ENCODE measurements around the gene VPREB1. TPM values are rescaled to one million over a fixed set of nuclear protein-coding genes. Genes with fewer than 3 reads are reported as not detected.

VPREB1 gene, protein sequence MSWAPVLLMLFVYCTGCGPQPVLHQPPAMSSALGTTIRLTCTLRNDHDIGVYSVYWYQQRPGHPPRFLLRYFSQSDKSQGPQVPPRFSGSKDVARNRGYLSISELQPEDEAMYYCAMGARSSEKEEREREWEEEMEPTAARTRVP
- not detected in 2 replicates for total RNA-seq (2014; rRNA removed; shearing (Covaris generic); ENCODE audit: low replicate concordance)

DNA sequence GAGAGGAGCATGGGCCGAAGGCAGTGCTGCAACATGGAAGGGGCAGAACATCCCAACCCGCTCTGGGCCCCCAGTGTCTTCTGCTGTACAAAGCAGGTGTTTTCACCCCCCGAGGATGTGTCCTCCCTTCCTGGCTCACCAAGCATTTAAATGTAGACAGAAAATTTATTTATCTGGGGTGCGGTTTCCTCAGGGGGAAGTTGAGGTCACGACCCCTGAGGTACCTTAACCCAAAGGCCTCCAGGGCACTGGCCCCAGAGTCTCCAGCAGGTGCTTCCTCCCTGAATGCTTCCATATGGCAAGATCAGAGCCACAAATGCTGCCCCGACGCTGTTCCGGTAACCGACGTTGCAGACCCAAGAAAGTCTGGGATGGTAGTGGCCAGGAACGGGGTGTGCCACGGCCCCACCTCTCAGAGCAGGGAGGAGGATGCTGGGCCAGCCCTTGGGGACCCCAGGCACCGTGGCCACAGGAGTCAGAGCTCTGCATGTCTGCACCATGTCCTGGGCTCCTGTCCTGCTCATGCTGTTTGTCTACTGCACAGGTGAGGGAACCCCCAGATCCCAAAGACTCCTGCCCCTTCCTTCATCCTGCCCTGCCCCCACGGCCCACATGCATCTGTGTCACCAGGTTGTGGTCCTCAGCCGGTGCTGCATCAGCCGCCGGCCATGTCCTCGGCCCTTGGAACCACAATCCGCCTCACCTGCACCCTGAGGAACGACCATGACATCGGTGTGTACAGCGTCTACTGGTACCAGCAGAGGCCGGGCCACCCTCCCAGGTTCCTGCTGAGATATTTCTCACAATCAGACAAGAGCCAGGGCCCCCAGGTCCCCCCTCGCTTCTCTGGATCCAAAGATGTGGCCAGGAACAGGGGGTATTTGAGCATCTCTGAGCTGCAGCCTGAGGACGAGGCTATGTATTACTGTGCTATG is at the start of gene VPREB1:
Gene VPREB1, plus strand, starts transcription at position 471 of the 935 bp plus-strand sequence. Its CDS starts 28 bp downstream, at position 499.
- DNase-seq = no peak
- no peaks in the 10 kb centered on the region for H3K9me3 ChIP-seq
- no peaks in the 10 kb centered on the region for H3K36me3 ChIP-seq
- H3K27me3 ChIP-seq = no peaks in the 10 kb centered on the region
- H3K4me3 ChIP-seq = no peak within 1 kb of the TSS

DNA sequence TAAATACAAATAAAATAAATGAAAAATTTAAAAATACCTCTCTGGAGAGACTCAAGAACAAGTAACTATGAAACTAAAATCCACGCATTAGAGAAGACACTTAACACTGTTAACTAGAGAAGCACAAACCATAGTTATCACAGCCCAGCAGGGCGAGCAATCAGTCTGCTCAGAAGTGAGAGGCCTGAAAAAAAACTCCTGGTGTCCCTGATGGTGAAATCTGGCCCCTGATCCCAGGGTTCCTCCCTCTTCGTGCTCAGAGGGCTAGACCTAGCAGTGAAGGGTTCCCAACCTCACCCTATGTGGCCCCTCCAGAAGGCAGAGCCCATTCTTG is 49.7 kb upstream of the VPREB1 start:
- Histone ChIP-seq H3K27me3 (peaks cover 5% of the 10 kb centered on the region; the same call in 1 of the 2 replicates), H3K36me3 (no peaks in the 10 kb centered on the region), H3K9me3 (no peaks in the 10 kb centered on the region; the same call in 1 of the 2 replicates), H3K4me3 (no peak overlapping the region)
- no peak for DNase-seq

DNA sequence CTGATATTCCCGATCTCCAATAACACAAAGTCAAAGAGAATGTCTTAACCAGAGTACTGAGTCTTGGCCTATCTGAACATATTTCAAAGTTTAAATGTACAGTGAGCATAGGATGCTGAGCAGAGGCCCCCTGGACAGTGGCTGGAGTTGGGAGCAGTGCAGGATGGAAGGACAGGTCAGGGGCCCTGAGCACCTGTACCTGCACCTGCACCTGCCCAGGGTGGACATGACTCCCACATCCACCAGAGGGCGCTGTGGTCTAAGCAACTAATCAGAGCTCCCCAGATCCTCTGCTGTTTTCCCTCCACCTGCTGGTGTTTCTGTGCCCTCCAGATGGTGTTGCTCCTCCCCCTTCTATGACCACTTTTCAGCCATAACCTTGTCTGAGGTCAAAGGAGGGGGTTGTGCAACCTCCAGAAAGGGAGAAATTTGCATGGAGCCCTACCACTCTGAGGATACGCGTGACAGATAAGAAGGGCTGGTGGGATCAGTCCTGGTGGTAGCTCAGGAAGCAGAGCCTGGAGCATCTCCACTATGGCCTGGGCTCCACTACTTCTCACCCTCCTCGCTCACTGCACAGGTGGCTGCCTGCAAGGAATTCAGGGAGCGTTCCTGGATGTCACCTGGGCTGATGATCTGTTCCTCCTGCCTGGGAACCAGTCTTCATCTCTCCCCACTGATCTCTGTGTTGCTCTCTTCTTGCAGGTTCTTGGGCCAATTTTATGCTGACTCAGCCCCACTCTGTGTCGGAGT is 49.1 kb upstream of the VPREB1 start:
- DNase-seq = peak; percentile 43
- no peak overlapping the region for H3K4me3 ChIP-seq
- no peaks in the 10 kb centered on the region for H3K36me3 ChIP-seq
- H3K9me3 ChIP-seq = no peaks in the 10 kb centered on the region; the same call in 1 of the 2 replicates
- peaks cover 5% of the 10 kb centered on the region; the same call in 1 of the 2 replicates for H3K27me3 ChIP-seq

DNA sequence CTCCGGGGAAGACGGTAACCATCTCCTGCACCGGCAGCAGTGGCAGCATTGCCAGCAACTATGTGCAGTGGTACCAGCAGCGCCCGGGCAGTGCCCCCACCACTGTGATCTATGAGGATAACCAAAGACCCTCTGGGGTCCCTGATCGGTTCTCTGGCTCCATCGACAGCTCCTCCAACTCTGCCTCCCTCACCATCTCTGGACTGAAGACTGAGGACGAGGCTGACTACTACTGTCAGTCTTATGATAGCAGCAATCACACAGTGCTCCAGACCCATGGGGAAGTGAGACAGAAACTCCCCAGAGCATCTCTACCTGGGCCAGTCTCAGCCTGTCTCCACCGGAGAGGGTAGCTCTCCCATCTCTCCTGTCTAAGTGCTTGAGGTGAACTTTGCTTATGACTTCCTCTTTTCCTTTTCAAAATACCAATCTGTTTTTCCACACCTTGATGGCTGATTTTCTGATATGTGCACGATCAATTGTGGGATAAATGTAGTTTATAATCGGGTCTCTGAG is 48.5 kb upstream of the VPREB1 start:
- Histone ChIP-seq H3K9me3 (no peaks in the 10 kb centered on the region; the same call in 1 of the 2 replicates), H3K36me3 (no peaks in the 10 kb centered on the region), H3K27me3 (peaks cover 5% of the 10 kb centered on the region; the same call in 1 of the 2 replicates), H3K4me3 (no peak overlapping the region)
- no peak for DNase-seq

DNA sequence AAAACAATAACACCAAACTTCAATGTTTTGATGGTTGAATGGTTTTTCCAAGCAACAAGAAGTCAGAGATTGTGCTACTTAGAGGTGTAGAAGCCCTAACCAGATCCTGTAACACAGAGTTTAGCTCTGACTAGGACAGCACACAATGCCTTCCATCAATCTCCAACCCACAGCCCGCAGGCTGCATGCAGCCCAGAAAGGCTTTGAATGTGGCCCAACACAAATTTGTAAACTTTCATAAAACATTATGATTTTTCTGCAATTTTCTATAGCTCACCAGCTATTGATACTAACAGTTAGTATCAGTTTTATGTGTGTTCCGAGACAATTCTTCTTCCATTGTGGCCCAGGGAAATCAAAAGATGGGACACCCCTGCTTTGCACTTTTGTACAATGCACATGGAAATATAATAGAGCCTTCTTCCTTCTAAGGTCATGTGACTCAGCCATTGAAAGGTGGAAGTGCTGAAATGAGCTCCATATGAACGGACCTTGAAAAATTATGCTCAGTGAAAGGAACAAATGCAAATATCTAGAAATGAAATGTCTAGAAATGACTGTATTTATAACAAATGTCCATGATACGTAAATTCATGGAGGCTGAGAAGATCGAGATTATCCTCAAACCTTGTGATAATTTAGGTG is 47.6 kb upstream of the VPREB1 start:
- no peak overlapping the region for H3K4me3 ChIP-seq
- H3K9me3 ChIP-seq = no peaks in the 10 kb centered on the region; the same call in 1 of the 2 replicates
- H3K27me3 ChIP-seq = peaks cover 5% of the 10 kb centered on the region; the same call in 1 of the 2 replicates
- no peak for DNase-seq
- H3K36me3 ChIP-seq = no peaks in the 10 kb centered on the region

DNA sequence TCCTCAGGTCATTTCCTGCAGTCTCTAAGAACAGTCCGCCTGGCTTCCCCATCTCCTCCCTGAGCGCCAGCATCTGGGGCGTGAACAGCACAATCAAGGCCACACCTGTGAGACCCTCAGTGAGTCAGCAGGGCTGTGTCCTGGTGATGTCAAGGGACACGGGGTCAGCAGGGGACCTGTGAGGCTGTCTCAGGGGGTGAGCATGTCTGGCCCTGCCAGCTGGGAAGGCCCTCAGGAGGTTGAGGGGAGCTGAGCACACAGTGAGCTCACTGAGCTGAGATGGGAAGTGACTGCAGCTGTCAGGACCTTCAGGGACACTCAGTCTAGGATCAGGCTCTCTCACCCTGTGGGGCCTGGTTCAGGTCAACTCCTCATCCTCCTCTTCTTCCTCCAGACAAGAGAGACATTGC is 46.6 kb upstream of the VPREB1 start:
- no peaks in the 10 kb centered on the region for H3K36me3 ChIP-seq
- no peak for DNase-seq
- no peaks in the 10 kb centered on the region for H3K9me3 ChIP-seq
- peaks cover 5% of the 10 kb centered on the region; the same call in 1 of the 2 replicates for H3K27me3 ChIP-seq
- H3K4me3 ChIP-seq = no peak overlapping the region

DNA sequence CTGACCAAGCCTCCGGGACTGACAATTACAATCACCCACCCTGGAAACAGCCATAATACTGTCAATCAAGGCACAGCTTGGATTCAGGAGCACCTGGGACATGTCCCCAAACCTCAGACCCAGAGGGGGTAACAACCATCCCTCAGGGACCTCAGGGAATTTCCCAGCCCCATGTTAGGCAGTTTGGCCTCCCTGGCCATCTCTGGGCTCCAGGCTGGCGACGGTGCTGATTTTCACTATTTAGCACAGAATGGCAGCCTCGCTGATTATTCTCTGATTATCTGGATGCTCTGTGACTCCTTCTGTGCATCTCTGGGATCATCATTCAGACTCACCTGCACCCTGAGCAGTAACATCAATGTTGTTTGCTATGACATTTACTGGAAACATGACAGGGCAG is 45.8 kb upstream of the VPREB1 start:
- Histone ChIP-seq H3K36me3 (no peaks in the 10 kb centered on the region), H3K27me3 (peaks cover 5% of the 10 kb centered on the region; the same call in 1 of the 2 replicates), H3K4me3 (no peak overlapping the region), H3K9me3 (no peaks in the 10 kb centered on the region)
- DNase-seq = no peak

DNA sequence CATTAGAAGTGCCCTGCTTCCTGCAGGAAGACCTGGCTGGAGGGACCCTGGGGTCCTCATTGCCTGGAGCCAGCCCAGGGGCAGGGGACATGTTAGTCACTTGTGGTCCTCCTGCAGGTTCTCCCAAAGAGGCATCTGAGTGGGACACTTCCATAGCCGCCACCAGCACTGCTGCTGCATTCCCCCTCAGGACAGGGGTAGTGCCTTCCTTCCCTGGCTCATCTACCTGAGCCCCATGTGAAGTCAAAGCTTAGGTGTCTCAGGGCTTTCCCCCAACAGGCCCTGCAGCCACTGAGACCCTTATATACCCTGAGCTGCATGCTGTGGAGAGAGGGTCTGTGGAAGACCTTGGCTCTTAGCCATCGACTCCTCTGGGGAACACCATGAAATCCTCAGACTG is 45.0 kb upstream of the VPREB1 start:
- H3K9me3 ChIP-seq = no peaks in the 10 kb centered on the region
- H3K36me3 ChIP-seq = no peaks in the 10 kb centered on the region
- DNase-seq = no peak
- H3K27me3 ChIP-seq = peaks cover 5% of the 10 kb centered on the region; the same call in 1 of the 2 replicates
- no peak overlapping the region for H3K4me3 ChIP-seq

DNA sequence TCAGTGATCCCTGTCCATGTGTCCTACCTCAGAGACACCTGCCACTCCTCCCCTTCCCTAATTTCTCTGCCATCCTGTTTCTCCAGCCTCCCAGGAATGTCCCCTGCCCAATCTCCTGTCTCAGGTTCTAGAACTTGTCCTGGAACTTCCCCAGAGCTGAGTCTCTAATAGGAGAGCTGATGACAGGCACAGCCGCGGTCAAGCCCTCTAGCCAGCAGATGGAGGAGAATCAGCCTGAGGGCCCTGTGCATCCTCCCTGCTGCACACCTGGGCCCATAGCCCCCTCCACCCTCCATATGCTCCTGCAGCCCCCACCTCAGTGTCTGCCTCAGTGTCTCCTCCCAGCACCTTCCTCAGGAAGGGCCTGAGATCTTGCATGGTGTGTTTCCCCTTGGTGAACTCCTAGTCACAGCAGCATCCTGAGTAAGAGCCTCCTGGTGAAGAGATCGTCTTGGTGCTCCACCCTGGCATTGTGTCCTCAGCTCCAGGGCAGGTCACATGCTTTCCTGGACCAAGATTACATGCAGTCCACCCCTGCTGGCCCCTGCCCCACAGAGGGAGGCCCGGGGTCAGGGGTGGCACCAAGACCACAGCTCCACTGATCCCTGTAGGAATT is 43.9 kb upstream of the VPREB1 start:
- Histone ChIP-seq H3K36me3 (no peaks in the 10 kb centered on the region), H3K9me3 (no peaks in the 10 kb centered on the region), H3K27me3 (peaks cover 5% of the 10 kb centered on the region; the same call in 1 of the 2 replicates), H3K4me3 (no peak overlapping the region)
- no peak for DNase-seq

DNA sequence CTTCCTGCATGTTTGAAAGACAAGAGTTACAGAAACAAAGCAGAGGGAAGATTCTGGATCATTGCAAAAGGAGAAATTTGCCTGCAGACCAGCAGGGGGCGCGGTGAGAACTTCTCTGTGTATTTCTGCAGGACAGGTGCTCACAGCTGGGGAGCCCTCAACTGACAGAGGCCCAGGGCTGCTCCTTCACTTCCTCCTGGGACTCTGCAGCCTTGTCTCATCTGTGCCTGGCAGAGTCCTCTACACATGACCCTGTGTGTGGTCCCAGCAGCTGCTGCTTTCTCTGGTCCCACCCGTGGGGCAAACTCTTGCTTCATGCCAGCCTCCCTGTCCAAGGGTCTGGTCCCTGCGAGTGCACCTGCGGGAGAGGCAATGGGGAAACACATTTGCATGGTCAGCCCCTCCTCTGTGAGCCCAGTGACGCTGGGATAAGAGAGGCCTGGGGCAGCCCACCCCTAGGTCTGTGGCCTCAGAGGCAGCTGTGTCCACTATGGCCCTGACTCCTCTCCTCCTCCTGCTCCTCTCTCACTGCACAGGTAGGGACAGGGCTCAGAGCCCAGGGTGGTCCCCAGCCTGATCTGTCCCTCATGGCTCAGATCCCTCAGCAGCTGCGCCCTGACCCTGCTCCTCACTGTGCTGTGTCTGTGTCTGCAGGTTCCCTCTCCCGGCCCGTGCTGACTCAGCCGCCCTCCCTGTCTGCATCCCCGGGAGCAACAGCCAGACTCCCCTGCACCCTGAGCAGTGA is 43.2 kb upstream of the VPREB1 start:
- Histone ChIP-seq H3K27me3 (no peaks in the 10 kb centered on the region; the same call in 1 of the 2 replicates), H3K36me3 (no peaks in the 10 kb centered on the region), H3K9me3 (no peaks in the 10 kb centered on the region), H3K4me3 (no peak overlapping the region)
- peak; percentile 40 for DNase-seq

DNA sequence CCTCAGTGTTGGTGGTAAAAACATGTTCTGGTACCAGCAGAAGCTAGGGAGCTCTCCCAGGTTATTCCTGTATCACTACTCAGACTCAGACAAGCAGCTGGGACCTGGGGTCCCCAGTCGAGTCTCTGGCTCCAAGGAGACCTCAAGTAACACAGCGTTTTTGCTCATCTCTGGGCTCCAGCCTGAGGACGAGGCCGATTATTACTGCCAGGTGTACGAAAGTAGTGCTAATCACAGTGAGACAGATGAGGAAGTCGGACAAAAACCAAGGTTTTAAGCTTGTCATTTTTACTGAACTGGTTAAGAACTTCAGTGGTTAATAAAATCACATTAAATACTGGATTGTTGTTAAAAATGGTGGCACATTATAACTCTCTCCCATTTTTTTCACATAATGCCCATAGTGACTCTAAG is 42.6 kb upstream of the VPREB1 start:
- no peaks in the 10 kb centered on the region; the same call in 1 of the 2 replicates for H3K27me3 ChIP-seq
- H3K36me3 ChIP-seq = no peaks in the 10 kb centered on the region
- DNase-seq = no peak

DNA sequence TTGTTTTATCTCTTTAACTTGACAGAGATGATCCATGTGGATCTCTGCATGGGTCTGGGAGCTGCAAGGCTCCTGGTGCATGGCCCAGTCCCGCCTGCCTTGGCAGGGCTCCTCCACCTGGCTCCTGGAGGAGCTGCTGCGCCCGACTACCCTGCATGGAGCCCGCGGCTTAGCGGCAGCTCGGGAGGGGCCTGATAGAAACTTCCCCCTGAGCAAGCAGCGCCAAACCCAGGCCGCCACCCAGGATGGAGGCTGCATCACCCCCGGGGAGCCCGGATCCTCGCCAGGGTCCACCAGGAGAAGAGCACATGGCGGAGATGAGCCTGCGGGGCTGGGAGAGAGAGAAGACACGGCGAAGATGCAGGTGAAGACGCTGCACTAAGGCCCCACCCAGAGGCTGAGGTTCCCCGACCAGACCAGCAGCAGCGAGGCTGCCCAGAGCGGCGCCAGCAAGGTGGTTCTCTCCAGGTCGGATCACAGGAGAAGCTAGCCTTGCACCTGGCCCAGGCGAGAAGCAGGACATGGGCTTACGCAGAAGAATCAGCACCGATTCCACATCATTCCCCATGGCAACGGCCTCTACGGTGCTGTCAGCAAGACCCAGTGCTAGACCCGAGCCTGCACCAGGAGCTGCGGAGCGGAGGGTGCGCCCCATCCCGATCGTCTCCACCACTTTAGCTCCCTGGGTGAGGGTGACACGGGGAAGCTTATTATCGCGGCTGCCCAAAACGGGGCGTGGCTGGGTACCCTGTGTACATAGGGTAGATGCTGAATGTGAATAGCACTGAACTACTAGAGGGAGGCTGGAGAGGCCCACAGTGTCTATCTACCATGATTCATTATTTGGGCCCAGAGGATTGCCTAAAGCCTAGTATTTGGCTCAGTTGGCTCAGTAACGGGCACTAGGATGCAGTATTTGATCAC is 41.3 kb upstream of the VPREB1 start:
- H3K27me3 ChIP-seq = 0 out of 2 replicates have a peak, but pooled peaks cover 3% of the 10 kb centered on the region
- H3K36me3 ChIP-seq = no peaks in the 10 kb centered on the region
- H3K4me3 ChIP-seq = no peak overlapping the region
- DNase-seq = no peak
- H3K9me3 ChIP-seq = no peaks in the 10 kb centered on the region

More for the DNA sequence above, 42.6 kb upstream of the VPREB1 start:
- H3K4me3 ChIP-seq = no peak overlapping the region
- H3K9me3 ChIP-seq = no peaks in the 10 kb centered on the region

DNA sequence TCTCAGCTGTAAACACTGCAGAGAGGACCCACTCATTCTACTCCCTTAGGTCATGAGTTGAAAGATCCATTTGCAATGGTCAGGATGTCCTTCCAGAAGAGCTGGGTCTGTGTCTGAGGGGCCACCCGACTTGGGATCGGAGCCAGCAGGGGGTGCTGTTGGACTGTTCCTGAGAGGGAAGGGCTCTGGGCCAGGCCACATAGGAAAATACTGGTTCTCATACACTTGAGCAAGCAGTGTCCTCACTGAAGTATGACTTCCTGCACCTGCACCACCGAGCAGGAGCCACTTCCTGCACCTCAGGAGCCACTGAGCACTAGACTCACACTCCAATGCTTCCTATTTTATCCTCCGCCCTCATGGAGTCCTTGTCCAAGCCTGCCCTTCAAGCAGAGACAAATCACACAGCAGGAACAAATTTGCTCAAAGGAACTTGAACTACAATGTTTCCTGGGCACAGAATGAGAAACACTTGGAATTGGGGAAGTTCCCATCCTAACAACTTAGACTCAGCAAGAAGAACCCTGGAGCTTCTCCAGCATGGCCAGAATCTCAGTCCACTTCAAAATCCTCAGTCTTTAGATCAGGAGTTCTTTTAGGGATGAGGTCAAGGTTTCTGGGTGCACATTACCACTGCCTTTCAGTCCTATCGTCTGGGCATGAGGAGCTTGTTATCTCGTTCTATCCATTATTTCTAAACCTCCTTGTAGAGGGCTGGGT is 36.6 kb upstream of the VPREB1 start:
- DNase-seq = peak; percentile 49
- Histone ChIP-seq H3K4me3 (no peak overlapping the region), H3K36me3 (no peaks in the 10 kb centered on the region), H3K9me3 (no peaks in the 10 kb centered on the region), H3K27me3 (0 out of 2 replicates have a peak, but pooled peaks cover 3% of the 10 kb centered on the region)

DNA sequence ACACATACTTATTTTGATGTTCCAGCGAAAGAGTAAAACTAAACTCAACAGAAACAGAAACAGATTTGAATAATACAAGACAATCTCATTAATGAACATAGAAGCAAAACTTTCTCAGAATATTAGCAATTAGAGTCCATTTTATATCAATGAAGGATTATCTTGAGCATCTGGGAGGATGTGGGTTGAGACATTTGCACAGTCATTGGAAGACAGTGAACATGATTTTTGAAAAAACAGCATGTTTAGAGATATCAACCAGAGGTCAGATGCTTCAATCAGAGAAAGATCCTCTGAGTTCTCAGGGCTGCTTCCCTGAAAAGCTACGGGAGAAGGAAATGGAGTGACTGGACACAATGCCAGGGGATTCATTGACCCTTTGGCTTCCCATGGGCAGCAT is 35.9 kb upstream of the VPREB1 start:
- DNase-seq = no peak
- Histone ChIP-seq H3K36me3 (no peaks in the 10 kb centered on the region), H3K4me3 (no peak overlapping the region), H3K27me3 (0 out of 2 replicates have a peak, but pooled peaks cover 3% of the 10 kb centered on the region), H3K9me3 (no peaks in the 10 kb centered on the region)
